ENCODE data around the gene MAPK8IP1. TPM values are rescaled to one million over a fixed set of nuclear protein-coding genes. Genes with fewer than 3 reads are reported as not detected.

The MAPK8IP1 gene
- 5.3 to 7.8 TPM (median 5.9 TPM) in 5 replicates for total RNA-seq (2022; extraction: Qiagen RNA extraction; ENCODE audit: low read depth)

GRCh38 chr11:45885274-45885920 is at the start of gene MAPK8IP1:
Gene MAPK8IP1 (plus strand): TSS chr11:45885651. CDS start chr11:45885821, 170 bp downstream.

GRCh38 chr11:45846974-45847910 is 38.2 kb upstream of the MAPK8IP1 start, which contains the start of gene CRY2:
Gene CRY2 (plus strand): TSS chr11:45847475. CDS start chr11:45847491, 16 bp downstream.

DNA sequence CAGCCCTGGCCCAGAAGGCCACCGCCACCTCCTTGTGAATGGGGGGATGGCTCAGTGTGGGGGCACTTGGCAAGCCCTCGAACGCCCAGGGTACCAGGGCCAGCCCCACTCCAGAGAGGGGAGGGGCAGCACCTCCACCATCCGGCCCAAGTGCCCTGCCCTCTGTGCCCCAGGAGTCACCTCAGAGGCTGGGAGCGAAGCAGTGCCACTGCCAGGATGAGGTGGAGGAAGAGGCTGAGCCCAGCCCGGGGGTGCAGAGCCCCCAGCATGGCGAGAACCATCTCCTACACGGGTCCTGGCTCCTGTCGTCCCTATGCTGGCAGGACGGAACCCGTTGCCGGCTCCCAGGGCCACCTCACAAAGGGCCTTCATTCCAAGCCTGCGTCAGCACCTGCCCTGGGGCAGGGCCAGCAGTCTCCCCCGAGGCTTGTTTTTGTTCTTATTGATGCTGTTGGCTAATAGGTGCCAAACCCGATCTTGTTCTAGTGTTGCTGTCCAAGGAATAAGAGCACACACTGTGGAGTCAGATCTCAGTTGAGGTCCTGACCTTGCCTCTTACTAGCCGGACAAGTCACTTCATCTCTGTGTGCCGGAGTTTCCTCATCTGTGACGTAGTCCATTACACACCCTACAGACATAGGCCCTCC is 21.6 kb downstream of the MAPK8IP1 start, which contains the start of gene FREY1:
Gene FREY1, minus strand, starts transcription at position 307 of the 647 bp plus-strand sequence. Its CDS starts 26 bp downstream, at position 281.

DNA sequence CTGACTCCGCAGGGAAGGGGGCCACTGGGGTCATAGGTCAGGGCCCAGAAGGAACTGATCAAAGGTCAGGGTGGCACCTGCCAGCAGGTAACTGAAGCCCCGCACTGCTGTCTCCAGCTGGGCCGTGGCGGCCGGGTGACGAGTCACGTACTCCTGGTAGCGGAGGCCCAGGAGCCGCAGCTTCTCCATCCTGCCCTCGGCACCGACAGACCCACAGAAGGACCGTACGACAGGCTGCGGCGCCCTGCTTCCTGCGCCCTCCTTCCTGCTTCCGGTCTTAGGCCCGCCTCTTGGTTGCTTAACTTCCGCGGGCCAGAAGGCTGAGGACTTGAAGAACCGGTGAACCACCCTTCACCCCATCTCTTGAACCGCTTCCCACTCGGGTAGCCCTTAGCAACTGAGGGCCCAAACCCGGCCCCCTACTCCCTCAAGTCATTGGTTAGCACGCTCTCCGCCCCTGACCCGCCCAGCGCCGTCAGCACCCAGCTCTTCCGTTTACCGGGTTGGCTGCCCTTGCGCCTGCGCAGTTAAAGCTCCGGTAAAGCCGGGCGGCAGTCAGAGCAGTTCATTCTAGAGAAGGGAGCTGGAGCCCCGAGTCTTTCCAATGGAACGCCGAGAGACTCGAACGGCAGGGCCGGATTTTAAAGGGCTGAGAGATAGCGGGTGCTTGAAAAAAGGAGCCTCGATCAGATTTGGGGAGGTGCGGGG is 32.3 kb downstream of the MAPK8IP1 start, which contains the start of gene PEX16:
Gene PEX16, minus strand, starts transcription at position 255 of the 708 bp plus-strand sequence. Its CDS starts 66 bp downstream, at position 189.

DNA sequence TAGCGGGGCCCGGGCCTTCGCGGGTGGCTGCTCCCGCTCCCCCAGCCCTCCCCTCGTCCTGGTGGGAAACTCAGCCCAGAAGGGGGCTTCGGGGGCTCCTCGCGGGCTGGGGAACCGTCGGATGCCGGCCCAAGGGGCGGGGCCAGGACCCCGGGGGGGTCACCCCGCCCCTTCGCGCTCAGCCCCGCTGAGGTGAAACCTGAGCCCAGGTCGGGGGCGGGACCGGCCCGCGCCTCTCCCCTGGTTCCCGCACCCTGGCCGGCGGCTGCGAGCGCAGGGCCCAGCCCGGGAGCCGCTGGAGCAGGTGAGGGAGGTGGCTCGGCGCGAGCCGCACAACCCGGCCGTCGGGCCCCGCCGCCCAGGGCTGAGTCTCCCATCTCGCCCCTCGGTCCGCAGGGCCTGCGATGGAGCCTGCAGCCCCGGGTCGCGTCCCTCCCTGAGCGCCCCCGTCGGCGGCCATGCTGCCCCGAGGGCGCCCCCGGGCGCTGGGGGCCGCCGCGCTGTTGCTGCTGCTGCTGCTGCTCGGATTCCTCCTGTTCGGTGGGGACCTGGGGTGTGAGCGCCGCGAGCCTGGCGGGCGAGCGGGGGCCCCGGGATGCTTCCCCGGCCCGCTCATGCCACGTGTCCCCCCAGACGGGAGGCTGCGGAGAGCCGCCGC is 37.1 kb downstream of the MAPK8IP1 start, which contains the start of gene LARGE2:
Gene LARGE2, plus strand, starts transcription at position 232 of the 658 bp plus-strand sequence. Its CDS starts 227 bp downstream, at position 459.

Other genes starting within 250 kb of the MAPK8IP1 start
- gene CHST1, start 220.0 kb upstream of the MAPK8IP1 start, total RNA-seq (2022; extraction: Qiagen RNA extraction; ENCODE audit: low read depth) = 1.1 to 1.5 TPM (median 1.3 TPM) in 5 replicates
- gene SLC35C1, start 80.5 kb upstream of the MAPK8IP1 start, total RNA-seq (2022; extraction: Qiagen RNA extraction; ENCODE audit: low read depth) = 26.0 to 32.5 TPM (median 30.3 TPM) in 5 replicates
- 2.7 to 3.7 TPM (median 3.2 TPM) in 5 replicates for gene CRY2, start 38.2 kb upstream of the MAPK8IP1 start, total RNA-seq (2022; extraction: Qiagen RNA extraction; ENCODE audit: low read depth)
- 0.20 to 1.00 TPM (median 0.32 TPM) in 3 of 5 replicates, not detected in the others for gene FREY1, start 21.6 kb downstream of the MAPK8IP1 start, total RNA-seq (2022; extraction: Qiagen RNA extraction; ENCODE audit: low read depth)
- gene PEX16, start 32.2 kb downstream of the MAPK8IP1 start, total RNA-seq (2022; extraction: Qiagen RNA extraction; ENCODE audit: low read depth) = 14.1 to 20.3 TPM (median 19.9 TPM) in 5 replicates
- 1.4 to 3.5 TPM (median 2.6 TPM) in 5 replicates for gene LARGE2, start 37.0 kb downstream of the MAPK8IP1 start, total RNA-seq (2022; extraction: Qiagen RNA extraction; ENCODE audit: low read depth)
- 10.4 to 14.4 TPM (median 12.8 TPM) in 5 replicates for gene PHF21A, start 235.8 kb downstream of the MAPK8IP1 start, total RNA-seq (2022; extraction: Qiagen RNA extraction; ENCODE audit: low read depth)